Thoracic aorta (tissue), 2 donors: ENCODE measurements around the gene RFPL2. TPM values are rescaled to one million over a fixed set of nuclear protein-coding genes. Genes with fewer than 3 reads are reported as not detected.
A peak's percentile ranks its signal among the peaks of the same experiment; 100 is the strongest.

Source experiments
- ATAC-seq: fragments of 150-250 bp; one replicate; pipeline ENCODE4 v1.8.0; 2017; ENCODE audit warnings: low read depth; ENCODE audit not compliant: insufficient number of reproducible peaks, low FRiP score
- DNase-seq: peaks from one replicate; pipeline ENCODE4 v3.0.0-alpha.2; 2020; ENCODE audit warnings: low spot score
- H3K27ac ChIP-seq, 2 donors: fragments of 200-600 bp; sonication (generic); 1 replicate in 1 of 2; 2 replicates in 1 of 2; pipeline ENCODE4 v1.5.1; 2016; ENCODE audit warnings: mild to moderate bottlenecking in 2 of 2, moderate library complexity in 2 of 2
- H3K27me3 ChIP-seq: fragments of 200-600 bp; sonication (generic); replicated peaks from 2 replicates; pipeline ENCODE4 v1.6.0; 2016; ENCODE audit warnings: mild to moderate bottlenecking; ENCODE audit not compliant: insufficient read depth
- H3K36me3 ChIP-seq: fragments of 200-600 bp; sonication (generic); one replicate; pipeline ENCODE4 v1.5.1; 2016
- H3K4me1 ChIP-seq, 2 donors: fragments of 200-600 bp; sonication (generic); 1 replicate in 1 of 2; 2 replicates in 1 of 2; pipeline versions ENCODE4 v1.5.1 to v1.6.0; 2016; ENCODE audit warnings: low read depth in 2 of 2, mild to moderate bottlenecking in 1 of 2; ENCODE audit not compliant: control insufficient read depth in 1 of 2
- H3K4me3 ChIP-seq: fragments of 200-600 bp; sonication (generic); 2 replicates; pipeline ENCODE4 v1.5.1; 2016; ENCODE audit warnings: mild to moderate bottlenecking
- H3K9me3 ChIP-seq: fragments of 200-600 bp; sonication (generic); 2 replicates; pipeline ENCODE4 v1.5.1; 2016
- total RNA-seq, 2 donors: library from RNA; depleted of rRNA; stranded (reverse); fragments of >200 nt; gene quantifications; one replicate each; pipeline versions ENCODE4 v1.1.0 to v1.2.3, GENCODE V29; 2016
- TF ChIP-seq, protein P1 (sequence below): fragments of 200-600 bp; sonication (generic); IDR thresholded peaks from one replicate; pipeline ENCODE4 v1.5.1; 2019; ENCODE audit warnings: antibody characterized with exemption

RFPL2 gene
- total RNA-seq, 2 donors from 2014 or later = not detected

DNA sequence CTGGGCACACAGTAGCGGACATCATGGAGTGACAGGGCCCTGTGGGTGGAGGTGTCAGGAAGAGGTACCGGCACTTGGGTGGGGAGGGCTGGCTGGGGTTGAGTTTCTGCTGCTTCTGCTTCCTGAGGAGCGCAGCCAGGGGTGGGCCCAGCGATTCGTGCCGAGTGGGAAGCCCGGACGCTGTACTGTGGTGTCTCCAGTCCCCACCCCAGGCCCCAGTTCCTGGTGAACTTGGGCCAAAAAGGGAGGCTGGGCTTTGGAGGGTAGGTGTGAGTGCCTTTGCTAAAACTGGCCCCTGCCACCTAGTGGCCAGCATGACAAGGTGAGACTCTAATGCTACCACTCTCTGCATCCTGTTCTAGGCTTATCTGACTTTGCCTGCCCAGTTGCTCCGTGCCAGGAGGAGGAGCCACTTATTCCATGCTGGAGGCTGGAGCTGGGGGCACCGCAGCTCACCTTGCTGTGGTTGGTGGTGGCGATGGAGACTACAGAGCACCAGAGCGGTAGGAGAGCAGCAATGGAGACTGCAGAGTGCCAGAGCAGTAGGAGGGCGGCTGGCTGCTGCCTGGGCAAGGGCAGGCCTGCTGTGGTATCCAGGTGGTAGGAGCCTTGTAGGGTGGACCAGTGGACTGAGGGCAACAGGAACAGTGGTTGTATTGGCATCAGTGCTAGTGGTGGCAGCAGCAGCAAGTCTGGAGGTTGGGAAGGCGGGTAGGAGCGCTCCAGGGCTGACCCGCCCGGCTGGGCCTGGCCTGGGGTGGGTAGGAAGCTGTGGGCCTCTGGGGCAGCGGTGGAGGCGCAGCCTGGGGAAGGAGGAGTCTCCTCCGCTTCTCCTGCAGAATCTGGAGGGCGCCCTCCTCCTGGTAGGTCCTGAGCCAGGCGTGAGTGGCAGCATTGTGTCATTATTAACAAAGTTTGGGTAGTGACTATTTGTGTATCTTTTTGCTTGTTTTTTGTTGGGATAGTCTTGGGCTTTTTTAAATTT, 2.2 kb upstream of the RFPL2 start:
- Histone ChIP-seq H3K36me3 (no peaks in the 10 kb centered on the region), H3K27ac (no peak overlapping the region), H3K4me3 (no peak overlapping the region), H3K9me3 (no peaks in the 10 kb centered on the region), H3K27me3 (no peaks in the 10 kb centered on the region), H3K4me1 (no peaks in the 10 kb centered on the region)
- TF ChIP-seq, protein P1, sequence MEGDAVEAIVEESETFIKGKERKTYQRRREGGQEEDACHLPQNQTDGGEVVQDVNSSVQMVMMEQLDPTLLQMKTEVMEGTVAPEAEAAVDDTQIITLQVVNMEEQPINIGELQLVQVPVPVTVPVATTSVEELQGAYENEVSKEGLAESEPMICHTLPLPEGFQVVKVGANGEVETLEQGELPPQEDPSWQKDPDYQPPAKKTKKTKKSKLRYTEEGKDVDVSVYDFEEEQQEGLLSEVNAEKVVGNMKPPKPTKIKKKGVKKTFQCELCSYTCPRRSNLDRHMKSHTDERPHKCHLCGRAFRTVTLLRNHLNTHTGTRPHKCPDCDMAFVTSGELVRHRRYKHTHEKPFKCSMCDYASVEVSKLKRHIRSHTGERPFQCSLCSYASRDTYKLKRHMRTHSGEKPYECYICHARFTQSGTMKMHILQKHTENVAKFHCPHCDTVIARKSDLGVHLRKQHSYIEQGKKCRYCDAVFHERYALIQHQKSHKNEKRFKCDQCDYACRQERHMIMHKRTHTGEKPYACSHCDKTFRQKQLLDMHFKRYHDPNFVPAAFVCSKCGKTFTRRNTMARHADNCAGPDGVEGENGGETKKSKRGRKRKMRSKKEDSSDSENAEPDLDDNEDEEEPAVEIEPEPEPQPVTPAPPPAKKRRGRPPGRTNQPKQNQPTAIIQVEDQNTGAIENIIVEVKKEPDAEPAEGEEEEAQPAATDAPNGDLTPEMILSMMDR = peak; percentile 10
- ATAC-seq (no peak), DNase-seq (no peak)

DNA sequence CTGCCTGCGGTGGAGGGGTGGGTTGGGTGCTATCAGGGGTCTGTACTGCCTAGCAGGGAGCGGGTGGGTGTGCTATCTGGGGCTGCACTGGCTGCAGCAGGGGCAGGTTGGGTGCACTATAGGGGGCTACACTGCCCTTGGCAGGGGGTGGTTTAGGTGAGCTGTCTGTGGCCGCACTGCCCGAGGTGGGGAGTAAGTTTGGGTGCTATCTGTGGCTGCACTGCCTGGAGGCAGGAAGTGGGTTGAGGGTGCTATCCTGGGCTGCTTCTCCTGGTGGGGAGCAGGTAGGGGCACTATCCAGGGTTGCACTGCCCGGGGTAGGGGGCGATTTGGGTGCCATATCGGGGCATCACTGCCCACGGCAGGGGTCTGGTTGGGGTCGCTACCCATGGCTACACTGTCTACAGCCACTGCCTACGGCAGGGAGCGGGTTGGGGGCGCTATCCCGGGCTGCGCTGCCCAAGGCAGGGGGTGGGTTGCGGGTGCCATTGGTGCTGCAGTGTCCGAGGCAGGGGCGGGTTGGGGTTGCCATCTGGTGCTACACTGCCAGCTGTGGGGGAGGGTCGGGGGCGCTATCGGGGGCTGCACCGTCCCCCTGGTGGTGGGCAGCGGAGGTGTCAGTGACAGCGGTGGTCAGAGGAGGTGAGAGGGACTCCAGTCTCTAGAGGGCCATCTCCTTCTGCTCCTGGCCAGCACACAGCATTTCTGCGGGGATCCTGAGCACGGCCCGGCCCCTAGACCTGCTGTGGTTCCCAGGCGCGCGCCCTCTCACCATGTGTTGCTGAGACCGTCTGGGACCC, 1.3 kb upstream of the RFPL2 start:
- no peak overlapping the region for H3K27ac ChIP-seq
- no peaks in the 10 kb centered on the region for H3K27me3 ChIP-seq
- ATAC-seq = no peak
- no peak overlapping the region for H3K4me3 ChIP-seq
- TF ChIP-seq, protein P1 = no peak
- no peak for DNase-seq
- no peaks in the 10 kb centered on the region for H3K4me1 ChIP-seq
- no peaks in the 10 kb centered on the region for H3K9me3 ChIP-seq
- H3K36me3 ChIP-seq = no peaks in the 10 kb centered on the region

DNA sequence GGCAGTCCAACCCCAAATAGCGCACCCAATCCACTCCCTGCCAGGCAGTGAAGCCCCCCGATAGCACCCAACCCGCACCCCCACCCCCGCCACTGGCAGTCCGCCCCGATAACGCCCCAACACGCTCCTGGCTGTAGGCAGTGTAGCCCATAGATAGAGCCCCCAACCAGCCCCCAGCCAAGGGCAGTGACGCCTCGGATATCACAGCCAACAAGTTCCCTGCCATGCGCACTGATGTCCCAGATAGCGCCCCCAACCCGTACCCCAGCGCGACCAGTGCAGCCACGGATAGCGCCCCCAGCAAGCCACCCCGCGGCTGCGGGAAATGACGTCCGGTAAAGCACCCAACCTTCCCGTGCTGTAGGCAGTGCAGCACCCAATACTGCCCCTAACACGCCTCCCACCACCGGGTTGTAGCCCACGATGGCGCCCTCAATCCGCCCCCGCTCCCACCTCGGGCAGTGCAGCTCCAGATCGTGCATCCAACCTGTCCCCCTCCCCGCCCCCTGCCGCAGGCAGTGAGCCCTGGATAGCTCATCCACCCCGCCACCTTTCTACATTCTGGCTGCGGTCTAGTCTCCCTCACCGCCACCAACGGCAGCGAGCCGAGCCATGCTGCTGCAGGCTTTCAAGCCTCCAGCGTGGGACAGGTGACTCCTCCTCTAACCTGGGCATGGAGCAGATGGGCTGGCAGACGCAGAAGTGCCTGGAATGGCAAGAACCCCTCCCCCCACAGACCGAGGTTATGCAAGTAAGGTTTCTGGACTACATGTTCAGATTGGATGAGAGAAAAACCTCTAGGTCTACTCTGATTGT, 625 bp downstream of the RFPL2 start:
- Histone ChIP-seq H3K27me3 (no peaks in the 10 kb centered on the region), H3K9me3 (no peaks in the 10 kb centered on the region), H3K4me1 (no peaks in the 10 kb centered on the region), H3K4me3 (no peak overlapping the region), H3K27ac (no peak overlapping the region), H3K36me3 (no peaks in the 10 kb centered on the region)
- no peak for ATAC-seq
- no peak for DNase-seq
- TF ChIP-seq, protein P1 = no peak

DNA sequence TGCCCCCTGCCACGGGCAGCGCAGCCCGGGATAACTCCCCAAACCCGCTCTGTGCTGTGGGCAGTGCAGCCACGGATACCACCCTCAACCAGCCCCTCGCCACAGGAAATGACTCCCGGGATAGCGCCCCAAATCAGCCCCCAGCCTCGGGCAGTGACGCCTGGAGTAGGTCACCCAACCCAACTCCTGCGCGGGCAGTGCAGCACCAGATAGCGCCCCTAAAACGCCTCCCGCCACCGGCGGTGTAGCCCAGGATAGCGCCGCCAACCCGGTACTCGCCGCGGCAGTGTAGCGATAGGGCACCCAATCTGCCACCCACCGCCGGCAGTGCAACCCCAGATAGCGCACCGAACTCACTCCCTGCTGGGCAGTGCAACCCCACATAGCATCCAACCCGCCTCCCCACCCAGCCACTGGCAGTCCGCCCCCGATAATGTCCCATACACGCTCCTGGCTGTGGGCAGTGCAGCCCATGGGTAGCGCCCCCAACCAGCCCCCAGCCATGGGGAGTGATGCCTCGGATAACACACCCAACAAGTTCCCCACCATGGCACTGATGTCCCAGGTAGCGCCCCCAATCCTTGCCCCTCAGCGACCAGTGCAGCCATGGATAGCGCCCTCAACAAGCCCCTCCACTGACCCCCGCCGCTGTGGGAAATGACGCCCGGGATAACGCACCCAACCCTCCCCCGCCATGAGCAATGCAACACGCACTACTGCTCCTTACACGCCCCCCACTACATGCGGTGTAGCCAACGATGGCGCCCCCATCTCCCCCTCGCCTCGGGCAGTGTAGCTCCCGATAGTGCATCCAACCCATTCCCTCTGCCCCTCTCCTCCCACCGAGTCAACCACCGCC, 1.5 kb downstream of the RFPL2 start:
- Histone ChIP-seq H3K4me1 (no peaks in the 10 kb centered on the region), H3K27ac (no peak overlapping the region), H3K4me3 (peak overlapping the region; percentile 47), H3K27me3 (no peaks in the 10 kb centered on the region), H3K36me3 (no peaks in the 10 kb centered on the region), H3K9me3 (no peaks in the 10 kb centered on the region)
- TF ChIP-seq, protein P1 = no peak
- no peak for ATAC-seq
- no peak for DNase-seq
